A673 (cell line): ENCODE measurements around the gene MGLL.

Experiments used
- CTCF ChIP-seq: fragments of 300-800, 200-600 bp; sonication (generic); conservative IDR thresholded peaks from 2 replicates; pipeline ENCODE4 v1.5.1; 2017; ENCODE audit warnings: low read depth, mild to moderate bottlenecking, antibody characterized with exemption, low read length, moderate library complexity, mixed read lengths
- EZH2 ChIP-seq: fragments of 200-600 bp; sonication (generic); IDR thresholded peaks from 2 replicates; pipeline ENCODE4 v1.6.1; 2017; ENCODE audit warnings: borderline replicate concordance, low read depth, mild to moderate bottlenecking, mixed read lengths, antibody characterized with exemption, low read length; ENCODE audit not compliant: poor library complexity, severe bottlenecking

- no peak for TF ChIP-seq CTCF
- no peak for TF ChIP-seq EZH2
Measured at GRCh38 chr3:127734754-127735473, 87.4 kb downstream of the MGLL start.
